Peyer's patch (tissue), 4 donors: ENCODE measurements around the gene SCARF2. TPM values are rescaled to one million over a fixed set of nuclear protein-coding genes. Genes with fewer than 3 reads are reported as not detected.
A peak's percentile ranks its signal among the peaks of the same experiment; 100 is the strongest.
"Not testable (repeated sequence)": the region's sequence is repeated elsewhere in the genome, so short reads cannot be mapped to it uniquely, and the experiment has no call there.

ENCODE experiments used
- DNase-seq, 3 donors: peaks; one replicate each; pipeline ENCODE4 v3.0.0-alpha.2; 2017 to 2019
- H3K27ac ChIP-seq, 4 donors: fragments of 200-600 bp; sonication (generic); one replicate each; pipeline ENCODE4 v1.5.1; 2016 to 2019
- H3K27me3 ChIP-seq, 2 donors: fragments of 200-600 bp; sonication (generic); one replicate each; pipeline ENCODE4 v1.5.1; 2019
- H3K36me3 ChIP-seq, 3 donors: fragments of 200-600 bp; sonication (generic); one replicate each; pipeline ENCODE4 v1.5.1; 2016 to 2019
- H3K4me1 ChIP-seq, 4 donors: fragments of 200-600 bp; sonication (generic); one replicate each; pipeline ENCODE4 v1.5.1; 2016 to 2019
- H3K4me3 ChIP-seq, 4 donors: fragments of 200-600 bp; sonication (generic); 1 replicate in 3 of 4; 2 replicates in 1 of 4; pipeline ENCODE4 v1.5.1; 2016 to 2019; ENCODE audit warnings: mild to moderate bottlenecking in 1 of 4
- H3K9me3 ChIP-seq, 4 donors: fragments of 200-600 bp; sonication (generic); one replicate each; pipeline ENCODE4 v1.5.1; 2016 to 2019; ENCODE audit warnings: mild to moderate bottlenecking in 1 of 4
- POLR2A ChIP-seq, 2 donors: fragments of 450-650 bp; IDR thresholded peaks; one replicate each; pipeline ENCODE4 v1.5.1; 2017; ENCODE audit warnings: antibody characterized with exemption in 2 of 2, mild to moderate bottlenecking in 2 of 2, moderate library complexity in 2 of 2
- total RNA-seq, 4 donors: library from RNA; depleted of rRNA; stranded (reverse); fragments of >200 nt; gene quantifications; one replicate each; pipeline ENCODE4 v1.1.0, GENCODE V29; 2016
- TF ChIP-seq, protein P1 (sequence below), 6 experiments: fragments of 450-650 bp in 4 of 6; fragments of 200-600 bp in 2 of 6; sonication (generic) in 1 of 6; IDR thresholded peaks; one replicate each; pipeline ENCODE4 v1.5.1; 2017 to 2019; ENCODE audit warnings: antibody characterized with exemption in 6 of 6, mild to moderate bottlenecking in 3 of 6, moderate library complexity in 1 of 6

SCARF2 gene
- total RNA-seq, 4 donors from 2014 or later, result 3.5 to 8.3 (median 5.2) TPM

GRCh38 chr22:20422271-20423007, 15.2 kb downstream of the SCARF2 start:
- H3K4me1 ChIP-seq, result peaks cover 0 to 25% (median 8%) of the 10 kb centered on the region in 4 donors
- H3K27me3 ChIP-seq, result no peaks in the 10 kb centered on the region
- H3K27ac ChIP-seq, result no peak overlapping the region
- no peak for TF ChIP-seq POLR2A (IDR thresholded peaks at IDR 0.05)
- TF ChIP-seq, protein P1, sequence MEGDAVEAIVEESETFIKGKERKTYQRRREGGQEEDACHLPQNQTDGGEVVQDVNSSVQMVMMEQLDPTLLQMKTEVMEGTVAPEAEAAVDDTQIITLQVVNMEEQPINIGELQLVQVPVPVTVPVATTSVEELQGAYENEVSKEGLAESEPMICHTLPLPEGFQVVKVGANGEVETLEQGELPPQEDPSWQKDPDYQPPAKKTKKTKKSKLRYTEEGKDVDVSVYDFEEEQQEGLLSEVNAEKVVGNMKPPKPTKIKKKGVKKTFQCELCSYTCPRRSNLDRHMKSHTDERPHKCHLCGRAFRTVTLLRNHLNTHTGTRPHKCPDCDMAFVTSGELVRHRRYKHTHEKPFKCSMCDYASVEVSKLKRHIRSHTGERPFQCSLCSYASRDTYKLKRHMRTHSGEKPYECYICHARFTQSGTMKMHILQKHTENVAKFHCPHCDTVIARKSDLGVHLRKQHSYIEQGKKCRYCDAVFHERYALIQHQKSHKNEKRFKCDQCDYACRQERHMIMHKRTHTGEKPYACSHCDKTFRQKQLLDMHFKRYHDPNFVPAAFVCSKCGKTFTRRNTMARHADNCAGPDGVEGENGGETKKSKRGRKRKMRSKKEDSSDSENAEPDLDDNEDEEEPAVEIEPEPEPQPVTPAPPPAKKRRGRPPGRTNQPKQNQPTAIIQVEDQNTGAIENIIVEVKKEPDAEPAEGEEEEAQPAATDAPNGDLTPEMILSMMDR (IDR thresholded peaks at IDR 0.05), result no peak
- H3K36me3 ChIP-seq, result no peaks in the 10 kb centered on the region
- H3K4me3 ChIP-seq, result no peak overlapping the region
- no peak for DNase-seq
- H3K9me3 ChIP-seq, result no peaks in the 10 kb centered on the region

DNA sequence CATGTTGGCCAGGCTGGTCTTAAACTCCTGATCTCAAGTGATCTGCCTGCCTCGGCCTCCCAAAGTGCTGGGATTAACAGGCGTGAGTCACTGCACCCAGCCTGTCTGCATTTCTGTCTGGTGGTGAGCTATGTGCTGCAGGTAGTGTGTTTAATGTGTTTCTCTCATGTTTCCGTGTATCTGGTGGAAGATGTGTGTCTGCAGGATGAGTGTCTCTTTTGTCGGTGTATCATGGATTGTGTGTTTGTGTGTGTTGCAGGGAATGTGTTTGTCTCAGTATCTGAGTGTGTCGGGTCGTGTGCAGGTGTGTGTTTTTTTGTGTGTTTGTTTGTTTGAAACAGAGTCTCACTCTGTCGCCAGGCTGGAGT, 16.1 kb downstream of the SCARF2 start:
- Histone ChIP-seq H3K4me1 (peaks cover 0 to 25% (median 8%) of the 10 kb centered on the region in 4 donors), H3K4me3 (no peak overlapping the region), H3K27me3 (no peaks in the 10 kb centered on the region), H3K9me3 (no peaks in the 10 kb centered on the region), H3K27ac (no peak overlapping the region), H3K36me3 (no peaks in the 10 kb centered on the region)
- no peak for DNase-seq
- no peak for TF ChIP-seq POLR2A (IDR thresholded peaks at IDR 0.05)
- TF ChIP-seq, protein P1 (IDR thresholded peaks at IDR 0.05), result no peak

DNA sequence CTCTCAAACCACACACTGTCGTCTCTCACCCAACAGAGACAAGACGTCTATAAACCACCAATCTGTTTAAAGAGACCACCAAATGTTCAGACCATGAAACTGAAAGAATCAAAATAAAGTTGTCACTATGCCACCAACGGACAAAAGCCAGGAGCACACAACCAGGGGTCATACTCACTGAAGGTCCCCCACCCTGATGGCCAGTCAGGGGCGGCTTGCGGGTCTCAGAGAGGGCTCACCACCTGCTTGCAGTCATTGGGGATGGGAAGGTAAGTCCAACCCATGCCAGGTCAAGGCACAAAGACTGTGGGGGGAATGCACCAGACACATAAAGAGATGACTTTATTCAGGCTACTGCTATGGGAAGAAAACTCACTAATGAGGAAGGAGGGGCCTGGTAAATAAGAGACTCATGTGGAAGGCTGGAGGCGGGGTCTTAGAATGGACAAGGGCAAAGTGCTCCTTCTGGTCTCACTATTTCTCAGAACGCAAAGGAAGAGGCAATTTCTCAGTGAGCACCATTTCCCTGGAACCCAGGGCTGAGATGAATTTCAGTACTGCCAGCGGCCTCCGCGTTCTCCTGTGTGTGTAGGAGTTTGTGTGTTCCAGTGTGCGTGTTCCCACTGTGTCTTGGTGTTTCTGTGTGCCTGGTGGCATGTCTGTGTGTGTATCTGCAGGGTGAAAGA, 17.3 kb downstream of the SCARF2 start:
- no peak overlapping the region for H3K4me3 ChIP-seq
- H3K4me1 ChIP-seq, result peaks cover 0 to 16% (median 4%) of the 10 kb centered on the region in 4 donors
- no peaks in the 10 kb centered on the region for H3K36me3 ChIP-seq
- no peak overlapping the region for H3K27ac ChIP-seq
- no peaks in the 10 kb centered on the region for H3K27me3 ChIP-seq
- TF ChIP-seq, protein P1 (IDR thresholded peaks at IDR 0.05), result no peak
- TF ChIP-seq POLR2A (IDR thresholded peaks at IDR 0.05), result no peak
- DNase-seq, result peak in 2 of 3 donors; percentile 20 to 36
- no peaks in the 10 kb centered on the region for H3K9me3 ChIP-seq

GRCh38 chr22:20419664-20419951, 18.0 kb downstream of the SCARF2 start:
- no peak overlapping the region for H3K4me3 ChIP-seq
- H3K4me1 ChIP-seq, result peaks cover 0 to 14% (median 3%) of the 10 kb centered on the region in 4 donors
- no peak overlapping the region for H3K27ac ChIP-seq
- H3K36me3 ChIP-seq, result no peaks in the 10 kb centered on the region
- no peaks in the 10 kb centered on the region for H3K27me3 ChIP-seq
- peak in 2 of 3 donors; percentile 8 to 9 for DNase-seq
- no peaks in the 10 kb centered on the region for H3K9me3 ChIP-seq
- TF ChIP-seq, protein P1 (IDR thresholded peaks at IDR 0.05), result no peak
- TF ChIP-seq POLR2A (IDR thresholded peaks at IDR 0.05), result no peak

- TF ChIP-seq POLR2A (IDR thresholded peaks at IDR 0.05), result no peak
- TF ChIP-seq, protein P1 (IDR thresholded peaks at IDR 0.05), result peak; percentile 44 to 88 (median 72)
- H3K4me1 ChIP-seq, result peaks cover 0 to 8% (median 3%) of the 10 kb centered on the region in 4 donors
- peak; percentile 54 to 86 (median 82) for DNase-seq
- no peaks in the 10 kb centered on the region for H3K36me3 ChIP-seq
- no peaks in the 10 kb centered on the region for H3K9me3 ChIP-seq
- no peaks in the 10 kb centered on the region for H3K27me3 ChIP-seq
- H3K27ac ChIP-seq, result peak overlapping the region in 2 of 4 donors; percentile 35 to 46
- peak overlapping the region; percentile 19 to 54 (median 35) for H3K4me3 ChIP-seq
Measured at GRCh38 chr22:20418211-20418788, 19.3 kb downstream of the SCARF2 start.

DNA sequence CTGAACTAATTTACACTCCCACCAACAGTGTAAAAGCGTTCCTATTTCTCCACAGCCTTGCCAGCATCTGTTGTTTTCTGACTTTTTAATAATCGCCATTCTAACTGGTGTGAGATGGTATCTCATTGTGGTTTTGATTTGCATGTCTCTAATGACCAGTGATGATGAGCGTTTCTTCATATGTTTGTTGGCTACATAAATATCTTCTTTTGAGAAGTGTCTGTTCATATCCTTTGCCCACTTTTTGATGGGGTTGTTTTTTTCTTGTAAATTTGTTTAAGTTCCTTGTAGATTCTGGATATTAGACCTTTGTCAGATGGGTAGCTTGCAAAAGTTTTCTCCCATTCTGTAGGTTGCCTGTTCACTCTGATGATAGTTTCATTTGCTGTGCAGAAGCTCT, 21.9 kb downstream of the SCARF2 start:
- H3K9me3 ChIP-seq, H3K4me3 ChIP-seq, H3K4me1 ChIP-seq, DNase-seq, H3K27ac ChIP-seq, H3K36me3 ChIP-seq, H3K27me3 ChIP-seq: not testable (repeated sequence)

DNA sequence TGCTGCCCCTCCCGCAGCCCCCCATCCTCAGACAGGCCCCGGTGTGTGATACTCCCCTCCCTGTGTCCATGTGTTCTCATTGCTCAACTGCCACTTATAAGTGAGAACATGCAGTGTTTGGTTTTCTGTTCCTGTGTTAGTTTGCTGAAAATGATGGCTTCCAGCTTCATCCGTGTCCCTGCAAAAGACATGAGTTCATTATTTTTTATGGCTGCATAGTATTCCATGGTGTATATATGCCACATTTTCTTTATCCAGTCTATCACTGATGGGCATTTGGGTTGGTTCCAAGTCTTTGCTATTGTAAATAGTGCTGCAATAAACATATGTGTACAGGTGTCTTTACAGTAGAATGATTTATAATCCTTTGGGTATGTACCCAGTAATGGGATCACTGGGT, 22.4 kb downstream of the SCARF2 start:
- not testable (repeated sequence) for H3K9me3 ChIP-seq, DNase-seq, H3K27ac ChIP-seq, H3K27me3 ChIP-seq, H3K4me3 ChIP-seq, H3K36me3 ChIP-seq, H3K4me1 ChIP-seq
